HG03571 (cell line): Measurements from ENCODE around the gene MASP1.
"Not testable (repeated sequence)": the region's sequence is repeated elsewhere in the genome, so short reads cannot be mapped to it uniquely, and the experiment has no call there.

Experiments
- ATAC-seq: cut with Tn5 transposase; IDR thresholded peaks from one replicate; pipeline ENCODE4 v1.9.1; 2021; ENCODE audit not compliant: unreplicated experiment

MASP1 gene

GRCh38 chr3:187230011-187230410, 61.5 kb downstream of the MASP1 start:
- no peak for ATAC-seq

- no peak for ATAC-seq
These were observed 62.8 kb downstream of the MASP1 start for GRCh38 chr3:187228740-187229139.

- no peak for ATAC-seq
These were observed 63.8 kb downstream of the MASP1 start for GRCh38 chr3:187227658-187228258.

- no peak for ATAC-seq
These were observed 67.7 kb downstream of the MASP1 start for GRCh38 chr3:187223799-187224198.

- no peak for ATAC-seq
These were observed 68.7 kb downstream of the MASP1 start for GRCh38 chr3:187222801-187223200.

GRCh38 chr3:187215460-187215859, 76.1 kb downstream of the MASP1 start:
- ATAC-seq, result no peak

GRCh38 chr3:187213616-187214015, 77.9 kb downstream of the MASP1 start:
- no peak for ATAC-seq

GRCh38 chr3:187212705-187213104, 78.8 kb downstream of the MASP1 start:
- no peak for ATAC-seq

GRCh38 chr3:187212196-187212545, 79.4 kb downstream of the MASP1 start:
- ATAC-seq, result no peak

- ATAC-seq, result no peak
These were observed 79.9 kb downstream of the MASP1 start for GRCh38 chr3:187211532-187212195.

GRCh38 chr3:187210545-187211327, 80.8 kb downstream of the MASP1 start:
- ATAC-seq, result peak; percentile 88

GRCh38 chr3:187210091-187210490, 81.4 kb downstream of the MASP1 start:
- ATAC-seq, result no peak

- no peak for ATAC-seq
These were observed 82.0 kb downstream of the MASP1 start for GRCh38 chr3:187209491-187209890.

GRCh38 chr3:187208159-187208558, 83.4 kb downstream of the MASP1 start:
- no peak for ATAC-seq

- no peak for ATAC-seq
These were observed 83.9 kb downstream of the MASP1 start for GRCh38 chr3:187207624-187208023.

- ATAC-seq, result no peak
These were observed 84.5 kb downstream of the MASP1 start for GRCh38 chr3:187207062-187207461.

- no peak for ATAC-seq
These were observed 85.9 kb downstream of the MASP1 start for GRCh38 chr3:187205683-187206082.

- not testable (repeated sequence) for ATAC-seq
These were observed 92.0 kb downstream of the MASP1 start for GRCh38 chr3:187199463-187200050.

GRCh38 chr3:187198490-187198889, 93.0 kb downstream of the MASP1 start:
- ATAC-seq, result no peak

- no peak for ATAC-seq
These were observed 94.2 kb downstream of the MASP1 start, which contains the start of gene RTP1 for GRCh38 chr3:187197335-187197649. Gene RTP1 (plus strand): TSS chr3:187197486. CDS start chr3:187197516, 30 bp downstream.

GRCh38 chr3:187196573-187197334, 94.8 kb downstream of the MASP1 start:
- ATAC-seq, result no peak
